A549 treated with Mapracorat at 1 μM for 4 hours (cell line): ENCODE data around the gene UTP14A. TPM values are rescaled to one million over a fixed set of nuclear protein-coding genes. Genes with fewer than 3 reads are reported as not detected.

Experiments
- total RNA-seq: library from RNA; stranded (reverse); fragments of 200-300 nt; extraction: Qiagen RNA extraction; gene quantifications from 5 replicates; pipeline ENCODE4 v1.2.3, GENCODE V29; 2022

The UTP14A gene, protein sequence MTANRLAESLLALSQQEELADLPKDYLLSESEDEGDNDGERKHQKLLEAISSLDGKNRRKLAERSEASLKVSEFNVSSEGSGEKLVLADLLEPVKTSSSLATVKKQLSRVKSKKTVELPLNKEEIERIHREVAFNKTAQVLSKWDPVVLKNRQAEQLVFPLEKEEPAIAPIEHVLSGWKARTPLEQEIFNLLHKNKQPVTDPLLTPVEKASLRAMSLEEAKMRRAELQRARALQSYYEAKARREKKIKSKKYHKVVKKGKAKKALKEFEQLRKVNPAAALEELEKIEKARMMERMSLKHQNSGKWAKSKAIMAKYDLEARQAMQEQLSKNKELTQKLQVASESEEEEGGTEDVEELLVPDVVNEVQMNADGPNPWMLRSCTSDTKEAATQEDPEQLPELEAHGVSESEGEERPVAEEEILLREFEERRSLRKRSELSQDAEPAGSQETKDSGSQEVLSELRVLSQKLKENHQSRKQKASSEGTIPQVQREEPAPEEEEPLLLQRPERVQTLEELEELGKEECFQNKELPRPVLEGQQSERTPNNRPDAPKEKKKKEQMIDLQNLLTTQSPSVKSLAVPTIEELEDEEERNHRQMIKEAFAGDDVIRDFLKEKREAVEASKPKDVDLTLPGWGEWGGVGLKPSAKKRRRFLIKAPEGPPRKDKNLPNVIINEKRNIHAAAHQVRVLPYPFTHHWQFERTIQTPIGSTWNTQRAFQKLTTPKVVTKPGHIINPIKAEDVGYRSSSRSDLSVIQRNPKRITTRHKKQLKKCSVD
- total RNA-seq, result 42.1 to 54.6 TPM (median 42.8 TPM) in 5 replicates

DNA sequence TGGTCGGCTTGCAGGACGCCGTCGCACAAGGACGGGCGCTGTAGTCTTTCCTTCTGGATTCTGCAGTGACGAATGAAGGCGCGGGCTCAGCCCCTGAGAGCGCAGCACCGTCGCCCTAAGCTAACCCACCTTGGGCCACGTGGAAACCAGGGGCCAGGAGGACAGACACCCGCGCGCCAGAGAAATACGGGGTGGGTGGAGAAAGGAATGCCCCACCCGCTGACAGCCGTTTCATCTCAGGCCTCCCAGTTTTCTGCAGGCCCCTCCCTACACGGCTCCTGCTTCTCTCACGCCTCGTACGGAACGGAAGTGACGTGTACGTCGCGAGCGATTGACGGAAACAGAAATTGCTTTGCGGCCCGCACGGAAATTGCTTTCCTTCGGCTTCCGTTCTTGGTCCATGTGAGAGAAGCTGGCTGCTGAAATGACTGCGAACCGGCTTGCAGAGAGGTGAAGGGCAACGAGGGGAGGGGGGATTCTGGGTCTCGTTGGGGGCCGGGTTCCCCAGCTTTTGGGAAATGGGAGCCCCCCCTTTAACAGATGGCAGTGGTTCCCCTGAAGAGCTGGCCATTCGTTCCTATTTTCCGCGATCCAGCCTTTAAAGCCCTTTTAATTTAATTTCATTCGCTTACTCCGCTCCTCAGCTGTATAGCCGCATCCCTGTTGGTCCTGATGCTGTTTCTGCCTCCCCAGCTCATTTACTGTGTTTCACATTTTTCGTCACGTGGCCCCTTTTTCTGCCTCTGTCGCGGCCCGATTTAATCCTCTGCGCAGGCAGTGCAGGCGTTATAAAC lies at the start of gene UTP14A:
TSS of gene UTP14A (plus strand) at position 378 of the 794 bp plus-strand sequence. CDS start at position 425, 47 bp downstream.

Other genes starting within 250 kb of the UTP14A start
- not detected in 5 replicates for gene XPNPEP2, start 167.2 kb upstream of the UTP14A start, total RNA-seq
- gene SASH3, start 126.2 kb upstream of the UTP14A start, total RNA-seq, result not detected in 5 replicates
- 48.5 to 55.4 TPM (median 51.5 TPM) in 5 replicates for gene ZDHHC9, start 62.3 kb upstream of the UTP14A start, total RNA-seq
- gene BCORL1, start 76.5 kb downstream of the UTP14A start, total RNA-seq, result 7.2 to 12.3 TPM (median 10.0 TPM) in 5 replicates
- gene ELF4, start 204.3 kb downstream of the UTP14A start, total RNA-seq, result 25.7 to 28.7 TPM (median 28.7 TPM) in 5 replicates